HG03060 (cell line): Measurements from ENCODE around the gene DSTN.

Experiments used
- ATAC-seq: cut with Tn5 transposase; IDR thresholded peaks from one replicate; pipeline ENCODE4 v1.9.1; 2021; ENCODE audit warnings: low read depth, moderate number of reproducible peaks; ENCODE audit not compliant: unreplicated experiment

Gene DSTN

DNA sequence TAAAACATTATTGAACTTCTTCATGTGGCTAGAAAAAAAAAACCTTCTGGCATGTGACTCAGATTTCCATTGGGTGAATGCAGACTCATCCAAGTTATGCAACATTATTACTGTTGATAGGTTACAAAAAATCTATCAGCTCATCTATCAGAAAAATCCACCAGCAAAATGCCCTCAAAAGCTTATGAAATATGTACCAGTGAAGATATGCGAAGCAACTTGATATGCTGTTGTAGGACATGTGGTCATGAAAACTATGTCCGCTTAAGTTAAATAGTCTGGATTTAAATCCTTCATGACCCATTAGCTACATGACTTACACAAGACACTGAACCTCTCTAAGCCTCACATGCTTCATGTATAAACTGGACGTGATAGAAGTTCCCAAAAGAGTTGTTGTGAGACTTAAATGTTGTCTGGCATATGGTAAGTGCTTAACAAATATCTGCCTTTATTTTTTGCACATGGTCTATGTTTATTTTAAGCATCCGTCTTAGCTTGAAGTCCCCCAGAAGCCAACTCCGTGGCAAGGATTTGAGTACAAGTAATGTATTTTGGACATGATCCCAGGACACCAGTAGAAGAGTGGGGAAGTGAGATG is 26.2 kb upstream of the DSTN start:
- no peak for ATAC-seq

DNA sequence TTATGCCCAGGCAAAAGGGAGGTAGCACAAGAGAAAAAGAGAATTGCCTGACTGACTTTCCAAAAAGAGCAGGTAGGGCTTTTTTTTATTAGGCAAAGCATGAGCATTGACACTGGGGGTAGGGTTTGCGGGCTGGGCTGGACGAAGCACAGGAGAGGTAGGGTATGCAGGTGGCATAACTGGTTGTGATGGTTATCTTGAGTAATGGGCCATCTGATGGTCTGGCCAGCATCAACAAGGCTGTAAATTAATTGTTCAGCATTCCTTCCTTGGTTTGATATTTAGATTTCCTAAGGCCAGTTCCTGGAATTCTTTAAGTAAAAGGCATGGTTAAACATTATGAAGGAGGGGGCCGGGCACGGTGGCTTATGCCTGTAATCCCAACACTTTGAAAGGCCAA is 24.7 kb upstream of the DSTN start:
- no peak for ATAC-seq

DNA sequence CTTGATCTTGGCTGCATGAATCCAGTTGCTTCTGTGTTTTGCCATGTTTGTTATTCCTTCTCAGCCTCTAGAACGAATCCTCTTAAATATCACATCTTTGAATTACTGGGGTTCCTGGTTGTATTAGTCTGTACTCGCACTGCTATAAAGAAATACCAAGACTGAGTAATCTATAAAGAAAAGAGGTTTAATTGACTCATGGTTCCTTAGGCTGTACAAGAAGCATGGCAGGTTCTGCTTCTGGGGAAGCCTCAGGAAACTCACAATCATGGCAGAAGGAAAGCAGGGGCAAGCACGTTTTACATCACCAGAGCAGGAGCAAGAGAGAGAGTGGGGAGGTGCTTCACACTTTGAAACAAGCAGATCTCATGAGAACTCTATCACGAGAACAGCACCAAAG is 20.7 kb upstream of the DSTN start:
- ATAC-seq: no peak

DNA sequence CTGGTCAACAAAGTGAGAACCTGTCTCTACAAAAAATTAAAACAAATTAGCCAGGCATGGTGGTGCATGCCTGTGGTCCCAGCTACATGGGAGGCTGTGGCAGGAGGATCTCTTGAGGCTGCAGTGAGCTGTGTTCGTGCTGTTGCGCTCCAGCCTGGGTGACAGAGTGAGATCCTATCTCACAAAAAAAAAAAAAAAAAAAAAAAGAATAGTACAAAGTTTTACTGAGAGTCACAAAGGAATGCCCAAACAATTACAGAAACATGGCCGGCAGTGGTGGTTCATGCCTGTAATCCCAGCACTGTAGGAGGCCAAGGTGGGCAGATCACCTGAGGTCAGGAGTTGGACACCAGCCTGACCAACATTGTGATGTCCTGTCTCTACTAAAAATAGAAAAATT is 14.8 kb upstream of the DSTN start:
- no peak for ATAC-seq

DNA sequence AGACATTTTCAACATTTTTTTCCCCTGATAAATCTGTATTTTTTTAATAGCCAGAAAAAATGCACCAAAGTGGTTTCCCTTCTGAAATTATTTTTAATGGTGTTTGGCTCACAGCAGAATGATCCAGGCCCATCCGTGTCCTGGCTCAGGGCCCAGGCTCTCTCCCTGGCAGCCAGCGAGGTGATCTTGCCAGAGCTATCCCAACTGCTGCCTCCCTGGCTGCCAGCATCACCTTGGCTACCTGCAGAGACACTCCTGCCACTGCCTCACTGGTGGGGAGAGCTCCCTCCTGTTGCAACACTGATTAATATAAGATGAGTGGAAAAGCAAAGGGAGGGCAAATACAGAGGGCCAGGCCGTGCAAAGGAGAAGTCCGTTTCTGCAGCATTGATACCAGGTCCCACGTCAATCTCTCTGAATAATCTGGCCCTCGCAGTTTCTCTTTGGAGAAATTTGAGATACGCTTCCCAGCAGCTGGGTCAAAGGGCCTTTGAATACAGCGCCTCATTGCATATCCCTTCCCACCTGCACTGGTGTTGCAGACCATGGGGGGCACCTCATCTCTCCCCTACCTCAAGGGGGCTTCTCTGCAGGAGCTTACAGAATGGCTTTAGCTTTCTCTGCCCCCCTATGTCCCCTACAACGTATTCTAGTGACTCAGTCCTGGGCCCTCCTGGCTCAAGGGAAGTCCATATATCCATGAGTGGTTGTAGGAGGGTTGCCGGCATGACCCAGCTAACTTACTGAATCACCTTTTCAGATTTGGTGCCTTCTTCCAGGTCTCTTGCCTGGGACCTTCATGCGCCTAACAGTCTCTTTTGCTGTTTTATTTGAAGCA is 12.8 kb upstream of the DSTN start:
- ATAC-seq: no peak

DNA sequence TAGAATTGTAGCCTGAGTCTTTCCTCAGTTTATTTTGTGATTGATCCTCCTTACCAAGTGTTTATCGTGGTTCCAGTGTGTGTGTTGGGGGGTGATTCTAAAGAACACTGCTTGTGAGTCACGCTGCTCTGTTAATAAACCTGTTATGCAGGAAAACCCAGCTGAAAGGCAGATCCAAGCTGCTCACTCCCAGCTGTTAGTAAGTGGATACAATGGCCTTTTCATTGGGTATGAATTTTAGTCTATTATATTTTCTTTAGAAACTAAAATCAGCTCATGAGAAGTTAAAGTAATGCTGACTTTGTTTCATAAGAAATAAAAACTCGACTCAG is 12.2 kb upstream of the DSTN start:
- ATAC-seq: no peak

DNA sequence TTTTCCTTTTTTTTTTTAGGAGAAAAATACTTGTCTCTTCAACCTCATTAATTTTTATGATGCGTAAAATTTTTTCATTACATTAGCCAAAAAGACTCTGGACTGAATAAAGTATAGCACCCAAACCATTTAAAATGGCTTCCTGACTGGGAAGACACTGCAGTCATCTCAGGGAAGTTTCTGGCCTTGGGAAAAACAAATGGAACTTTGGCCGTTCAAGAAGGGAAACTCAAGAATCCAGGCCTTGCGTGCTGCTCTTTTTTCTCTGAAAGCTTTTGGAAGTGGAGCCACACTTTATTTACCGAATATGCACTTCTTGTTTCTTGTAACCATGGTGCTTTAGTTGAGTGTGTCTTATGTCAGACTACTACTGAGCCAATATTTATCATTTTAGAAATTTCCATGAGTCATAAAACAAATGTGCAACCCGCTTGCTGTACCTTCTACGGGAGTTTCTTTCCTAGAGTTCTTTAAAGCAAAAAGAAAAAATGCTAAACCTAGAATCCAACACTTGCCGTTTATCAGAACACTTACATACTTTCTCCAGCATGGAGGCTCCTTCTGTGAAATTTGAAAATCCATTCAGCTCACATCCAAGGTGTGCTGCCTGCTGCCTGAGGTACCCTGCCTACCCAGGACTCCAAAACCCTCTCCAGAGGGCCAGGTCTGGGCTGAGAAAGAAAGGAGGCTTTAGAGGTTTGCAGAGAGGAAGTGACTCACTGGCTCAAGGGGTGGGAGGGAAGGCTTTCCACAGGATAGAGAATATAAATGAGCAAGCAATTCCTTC is 11.5 kb upstream of the DSTN start:
- ATAC-seq: no peak

DNA sequence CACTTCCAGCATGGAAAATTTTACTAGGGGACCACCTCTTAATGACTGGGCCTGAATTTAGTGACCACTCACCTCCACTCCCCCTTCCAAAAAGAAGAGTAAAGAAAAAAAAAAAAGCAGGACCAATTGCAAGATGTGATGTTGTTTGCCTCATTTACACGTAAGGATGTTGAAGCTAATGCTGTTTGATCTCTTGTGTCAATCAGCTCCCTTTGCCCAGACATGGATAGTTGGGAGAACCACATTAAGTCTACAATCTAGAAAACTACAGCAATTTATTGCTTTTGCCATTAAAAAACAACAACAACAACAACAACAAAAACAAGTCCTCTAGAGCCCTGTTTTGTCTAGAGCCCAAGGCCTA is 11.0 kb upstream of the DSTN start:
- ATAC-seq: no peak

DNA sequence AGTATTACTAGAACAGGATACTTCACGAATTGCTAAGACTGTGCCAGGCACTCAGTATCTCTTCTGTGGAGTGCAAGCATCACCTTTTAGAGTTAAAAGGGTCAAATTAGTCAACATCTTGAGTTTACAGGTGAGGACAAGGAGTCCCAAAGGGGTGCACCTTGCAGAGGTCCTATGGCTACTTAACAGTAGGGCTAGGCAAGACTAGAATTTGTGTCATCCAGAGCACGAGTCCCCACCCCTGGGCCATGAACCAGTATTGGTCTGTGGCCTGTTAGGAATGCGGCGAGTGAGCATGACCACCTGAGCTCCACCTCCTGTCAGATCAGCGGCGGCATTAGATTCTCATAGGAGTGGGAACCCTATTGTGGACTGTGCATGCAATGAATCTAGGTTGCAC is 10.5 kb upstream of the DSTN start:
- no peak for ATAC-seq

DNA sequence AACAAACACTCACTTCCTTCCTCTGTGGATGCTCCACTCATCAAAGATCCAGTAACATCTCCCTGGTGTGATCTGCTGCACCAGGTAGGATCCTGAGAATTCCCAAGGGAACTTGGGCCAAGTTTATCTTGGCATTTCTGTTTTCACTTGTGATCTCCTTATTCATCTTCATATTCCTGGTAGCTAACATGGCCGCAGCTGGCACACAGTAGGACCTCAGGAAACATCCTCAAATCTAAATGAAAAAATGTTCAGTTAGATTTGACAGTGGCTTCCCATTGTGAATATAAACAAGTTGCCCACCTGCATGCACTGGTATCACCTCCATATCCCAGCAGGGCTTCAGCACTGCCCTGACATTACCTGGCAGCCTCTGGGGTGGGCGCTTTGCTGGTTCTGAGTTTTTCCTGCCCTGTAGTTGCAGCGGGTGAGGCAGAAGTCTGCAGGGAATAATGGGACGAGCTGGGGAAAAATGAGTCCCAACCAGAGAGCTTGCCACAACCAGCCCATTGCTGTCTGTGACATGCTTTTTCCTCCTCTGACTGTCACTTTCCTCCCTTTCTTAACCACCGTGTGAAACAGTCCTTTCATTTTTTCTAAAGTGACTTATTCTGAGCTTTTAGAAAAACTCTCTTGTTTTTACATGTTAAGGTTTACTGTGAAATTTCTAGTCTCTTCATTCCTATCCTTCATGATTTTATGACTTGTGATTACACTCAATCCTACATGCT is 9.4 kb upstream of the DSTN start:
- ATAC-seq: no peak

DNA sequence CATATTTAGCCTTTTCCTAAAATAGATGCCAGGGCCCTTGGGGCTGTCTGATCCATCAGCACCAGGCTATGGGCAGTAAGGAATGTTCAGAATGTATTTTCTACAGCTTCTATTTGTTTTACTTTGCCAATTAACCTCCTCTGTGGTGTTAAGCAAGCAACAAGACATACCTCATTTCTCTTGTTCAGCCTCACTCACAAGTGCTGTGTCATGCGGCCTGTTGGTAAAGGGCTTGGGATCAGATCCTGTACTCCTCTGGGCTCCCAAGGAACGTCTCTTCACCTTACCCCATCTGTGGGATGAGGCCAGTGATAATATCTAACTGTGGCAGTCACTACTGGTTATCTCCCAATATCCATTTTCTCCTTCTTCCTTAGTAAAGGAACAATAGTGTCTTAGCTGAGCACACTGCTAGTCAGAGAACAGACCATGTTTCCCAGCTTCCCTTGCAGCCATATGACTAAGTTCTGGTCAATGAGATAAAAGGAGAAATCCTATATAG is 7.0 kb upstream of the DSTN start:
- no peak for ATAC-seq

DNA sequence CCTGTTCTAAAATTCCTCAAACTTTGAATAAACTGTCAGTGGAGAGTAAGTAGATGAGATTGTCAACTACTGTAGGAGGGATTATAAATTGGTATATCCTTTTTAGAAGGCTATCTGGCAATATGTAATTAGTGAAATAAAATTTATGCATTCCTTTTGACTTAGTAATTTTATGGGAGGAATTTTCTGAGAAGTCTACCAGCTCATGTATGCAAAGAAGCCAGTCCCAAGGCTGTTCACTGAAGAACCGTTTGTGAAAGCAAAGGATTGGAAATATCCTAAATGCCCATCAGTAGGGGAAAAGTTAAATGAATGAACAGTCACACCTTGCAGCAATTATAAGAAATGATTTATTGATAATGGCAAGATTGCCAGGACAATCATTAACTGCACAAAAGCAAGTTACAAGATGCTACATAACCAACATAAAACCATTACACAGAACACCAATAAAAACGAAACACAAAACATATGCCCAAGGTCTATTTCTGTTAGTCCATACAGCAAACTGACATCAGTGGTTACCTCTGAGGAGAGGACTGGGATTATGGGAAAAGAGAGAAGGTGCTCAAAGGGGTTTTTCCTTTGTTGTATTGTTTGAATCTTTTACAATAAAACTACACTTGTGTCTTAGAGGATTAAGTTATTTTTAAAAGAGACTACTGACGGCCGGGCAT is 4.6 kb upstream of the DSTN start:
- no peak for ATAC-seq

DNA sequence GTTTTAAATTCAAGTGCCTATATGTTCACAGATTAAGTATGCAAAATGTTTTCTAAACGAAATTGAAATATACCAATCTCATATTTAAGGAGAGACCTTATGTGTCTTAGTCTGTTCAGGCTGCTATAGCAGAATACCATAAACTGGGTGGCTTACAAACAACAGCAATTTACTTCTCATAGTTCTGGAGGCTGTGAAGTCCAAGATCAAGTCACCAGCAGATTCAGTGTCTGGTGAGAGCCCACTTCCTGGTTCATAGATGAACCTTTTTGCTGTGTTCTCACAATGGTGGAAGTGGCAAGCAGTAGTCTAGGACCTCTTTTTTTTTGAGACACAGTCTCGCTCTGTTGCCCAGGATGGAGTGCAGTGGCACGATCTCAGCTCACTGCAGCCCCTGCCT is 3.5 kb upstream of the DSTN start:
- no peak for ATAC-seq

DNA sequence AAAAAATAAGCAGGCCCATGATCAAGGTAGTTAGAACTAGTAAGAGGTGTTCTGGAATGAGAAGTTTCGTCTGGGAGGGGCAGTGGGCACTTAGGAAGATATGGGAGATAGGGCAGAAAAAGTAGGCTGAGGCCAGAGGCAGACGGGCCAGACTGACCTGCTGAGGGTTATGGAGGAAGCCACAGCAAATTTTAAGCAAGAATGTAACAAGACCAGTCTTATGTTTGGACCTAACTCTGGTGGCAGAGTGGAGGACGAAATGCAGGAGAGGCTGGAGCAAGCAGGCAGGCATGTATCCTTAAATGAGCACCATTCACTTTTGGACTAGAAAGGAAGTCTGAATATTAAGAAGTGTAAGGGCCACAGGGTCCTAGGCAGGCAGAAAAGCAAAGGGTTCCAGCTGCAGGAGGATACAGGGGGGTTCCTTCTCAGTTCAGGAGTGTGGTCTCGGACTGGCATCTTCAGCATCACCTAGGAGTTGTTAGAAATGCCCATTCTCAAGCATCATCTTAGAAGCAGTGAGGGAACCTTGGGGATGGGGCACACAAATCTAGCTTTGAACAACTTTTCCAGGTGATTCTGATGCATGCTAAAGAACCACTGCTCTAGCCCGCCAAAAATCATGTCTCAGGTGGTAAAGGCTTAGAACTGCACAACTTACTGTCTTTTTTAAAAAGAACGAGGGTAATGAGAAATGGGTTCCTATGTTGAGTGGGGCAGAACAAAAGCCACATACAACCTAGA is 1.7 kb upstream of the DSTN start:
- no peak for ATAC-seq

DNA sequence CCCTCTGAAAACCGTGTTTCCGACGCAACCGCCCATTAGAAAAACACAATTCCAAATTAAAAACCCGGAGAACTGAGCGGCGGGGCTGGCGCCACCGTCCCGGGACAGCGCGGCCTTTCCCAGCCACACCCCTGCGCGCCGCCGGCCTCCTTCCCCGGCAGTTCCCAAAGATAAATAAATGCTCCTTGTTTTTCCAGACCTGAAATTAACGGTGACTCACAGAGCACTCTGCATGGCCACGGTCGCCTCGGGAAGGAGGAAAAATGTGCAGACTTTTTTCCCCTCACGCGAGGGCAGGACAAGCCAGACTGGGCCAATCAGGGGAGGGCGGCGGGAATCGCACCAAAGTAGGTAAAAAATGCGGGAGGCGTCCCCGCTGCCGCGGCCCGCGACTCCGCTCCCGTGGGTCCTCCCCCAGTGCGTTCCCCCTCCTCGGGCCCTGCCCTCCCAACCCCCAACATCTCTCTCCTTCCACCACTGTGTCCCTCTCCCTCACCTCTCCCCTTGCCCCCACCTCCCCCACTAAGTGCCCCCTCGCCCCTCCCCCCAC is 828 bp upstream of the DSTN start:
- ATAC-seq: no peak

DNA sequence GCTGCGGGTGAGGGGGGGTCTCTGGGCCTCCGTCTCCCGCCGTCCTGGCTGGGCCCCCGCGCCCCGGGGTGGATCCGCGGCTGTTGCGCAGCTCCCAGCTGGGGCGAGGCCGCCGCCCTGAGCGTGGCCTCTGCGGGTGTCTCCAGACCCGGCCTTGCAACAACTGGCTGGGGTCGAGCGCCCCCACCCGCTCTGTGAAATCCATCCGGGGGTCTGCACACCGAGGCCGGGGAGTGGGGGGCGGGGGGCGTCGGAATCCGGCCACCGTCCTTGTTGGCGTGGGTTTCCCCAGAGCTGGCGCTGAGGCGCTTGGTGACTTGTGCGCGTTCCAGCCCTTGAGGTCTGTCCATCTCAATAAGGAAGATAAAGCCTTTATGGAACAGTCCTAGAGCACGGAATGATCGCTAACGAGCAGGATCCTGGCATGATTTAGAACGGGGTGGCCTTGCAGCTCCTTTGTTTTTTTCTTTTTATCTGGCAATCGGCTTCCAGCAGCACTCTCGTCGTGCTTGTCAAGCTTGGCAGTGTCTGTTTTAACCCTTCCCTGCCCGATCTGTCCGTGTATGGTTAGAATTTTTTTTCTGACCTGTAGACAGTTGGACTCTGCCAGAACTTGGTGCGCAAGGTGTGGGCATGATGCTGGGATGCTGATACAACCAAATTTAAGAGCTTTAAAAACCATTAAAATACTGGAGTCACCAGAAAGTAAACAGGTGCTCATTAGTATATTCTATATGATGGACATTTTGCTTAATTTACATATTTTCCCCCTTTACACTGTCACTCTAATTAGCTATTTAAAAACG is 675 bp downstream of the DSTN start:
- peak; percentile 18 for ATAC-seq

DNA sequence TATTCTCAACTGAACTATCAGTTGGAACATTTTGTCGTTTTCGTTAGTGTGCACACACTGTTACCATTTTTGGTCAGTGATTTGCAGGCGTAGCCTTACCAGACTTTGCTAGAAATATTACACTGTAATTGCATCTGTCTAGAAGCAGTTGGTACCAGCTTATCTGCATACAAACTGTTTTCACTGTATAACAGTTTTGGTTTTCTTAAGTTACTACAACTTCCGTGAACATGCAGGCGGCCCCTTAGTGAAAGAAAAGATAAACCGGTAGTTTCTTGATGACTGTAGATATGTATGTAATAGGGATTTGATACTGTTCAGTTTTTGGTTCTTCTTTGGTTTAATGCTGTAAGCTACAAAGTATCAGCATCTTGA is 1.3 kb downstream of the DSTN start:
- no peak for ATAC-seq

DNA sequence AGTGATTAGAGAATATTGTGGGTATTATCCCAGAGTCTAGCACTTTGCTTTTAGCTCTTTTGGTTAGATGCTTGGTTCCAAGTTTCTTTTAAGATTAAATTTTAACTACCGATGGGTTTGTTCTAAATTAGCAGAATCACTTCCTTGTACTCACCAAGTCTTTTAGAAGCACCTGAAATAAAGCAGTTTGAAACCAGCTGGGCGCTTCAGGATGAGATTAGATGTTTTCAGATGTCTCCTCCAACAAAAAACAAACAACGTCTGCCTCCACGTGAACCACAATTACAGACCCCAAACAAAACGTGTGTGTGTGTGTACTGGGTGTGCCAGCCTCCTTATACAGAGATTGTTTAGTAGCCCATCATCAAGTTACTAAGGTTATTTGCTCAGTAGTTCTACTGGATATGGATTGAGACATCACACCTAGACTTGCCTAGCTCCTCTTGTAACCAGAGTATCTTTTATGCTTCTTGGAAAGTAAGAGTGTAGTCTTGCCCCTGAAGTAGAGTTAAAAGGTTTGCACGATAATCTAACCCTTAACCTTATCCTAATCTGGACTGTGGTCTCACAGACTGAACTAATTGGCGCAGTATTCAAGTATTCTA is 2.3 kb downstream of the DSTN start:
- no peak for ATAC-seq
